PC-9 (cell line): ENCODE results near the gene IFITM1.

Source experiments
- CTCF ChIP-seq: fragments of 200-600 bp; sonication (generic); conservative IDR thresholded peaks from 2 replicates; pipeline ENCODE4 v1.6.1; 2017; ENCODE audit warnings: mixed run types, antibody characterized with exemption, mild to moderate bottlenecking, moderate library complexity
- EZH2 ChIP-seq: fragments of 200-600 bp; sonication (generic); IDR thresholded peaks from 2 replicates; pipeline ENCODE4 v1.8.0; 2017; ENCODE audit warnings: antibody characterized with exemption, low read depth

GRCh38 chr11:279040-279965 is 34.5 kb upstream of the IFITM1 start:
- TF ChIP-seq CTCF (no peak), EZH2 (no peak)
